Activated T-cell treated with anti-CD3 and anti-CD28 coated beads, Interleukin-2, amount 50 U/mL, for 4 hours (primary cell): ENCODE results near the gene MIEN1. TPM values are rescaled to one million over a fixed set of nuclear protein-coding genes. Genes with fewer than 3 reads are reported as not detected.
"Not testable (repeated sequence)": the region's sequence is repeated elsewhere in the genome, so short reads cannot be mapped to it uniquely, and the experiment has no call there.

ENCODE experiments used
- ATAC-seq, 2 donors: fragments of 200-7000 bp; cut with Tn5 transposase; one replicate each; pipeline ENCODE4 v1.10.0; 2021
- DNase-seq: peaks from one replicate; pipeline ENCODE4 v3.0.0-alpha.2; 2020
- H3K27me3 Mint-ChIP-seq: one replicate; pipeline ENCODE4 v1.8.0; 2021; ENCODE audit warnings: low read depth, mixed read lengths
- H3K36me3 Mint-ChIP-seq: one replicate; pipeline ENCODE4 v1.8.0; 2022; ENCODE audit warnings: mixed read lengths; ENCODE audit not compliant: insufficient read depth
- H3K4me1 Mint-ChIP-seq: one replicate; pipeline ENCODE4 v1.8.0; 2021; ENCODE audit warnings: low read depth, mixed read lengths
- H3K4me3 Mint-ChIP-seq: one replicate; pipeline ENCODE4 v1.8.0; 2021; ENCODE audit warnings: mild to moderate bottlenecking, moderate library complexity, mixed read lengths
- H3K9me3 Mint-ChIP-seq: one replicate; pipeline ENCODE4 v1.8.0; 2021; ENCODE audit warnings: mixed read lengths
- total RNA-seq, 3 donors: library from RNA; stranded (reverse); gene quantifications; one replicate each; pipeline ENCODE4 v1.2.1, GENCODE V29; 2021

MIEN1 gene
- total RNA-seq, 3 donors from 2014 or later: 43.2 to 48.6 (median 45.7) TPM

DNA sequence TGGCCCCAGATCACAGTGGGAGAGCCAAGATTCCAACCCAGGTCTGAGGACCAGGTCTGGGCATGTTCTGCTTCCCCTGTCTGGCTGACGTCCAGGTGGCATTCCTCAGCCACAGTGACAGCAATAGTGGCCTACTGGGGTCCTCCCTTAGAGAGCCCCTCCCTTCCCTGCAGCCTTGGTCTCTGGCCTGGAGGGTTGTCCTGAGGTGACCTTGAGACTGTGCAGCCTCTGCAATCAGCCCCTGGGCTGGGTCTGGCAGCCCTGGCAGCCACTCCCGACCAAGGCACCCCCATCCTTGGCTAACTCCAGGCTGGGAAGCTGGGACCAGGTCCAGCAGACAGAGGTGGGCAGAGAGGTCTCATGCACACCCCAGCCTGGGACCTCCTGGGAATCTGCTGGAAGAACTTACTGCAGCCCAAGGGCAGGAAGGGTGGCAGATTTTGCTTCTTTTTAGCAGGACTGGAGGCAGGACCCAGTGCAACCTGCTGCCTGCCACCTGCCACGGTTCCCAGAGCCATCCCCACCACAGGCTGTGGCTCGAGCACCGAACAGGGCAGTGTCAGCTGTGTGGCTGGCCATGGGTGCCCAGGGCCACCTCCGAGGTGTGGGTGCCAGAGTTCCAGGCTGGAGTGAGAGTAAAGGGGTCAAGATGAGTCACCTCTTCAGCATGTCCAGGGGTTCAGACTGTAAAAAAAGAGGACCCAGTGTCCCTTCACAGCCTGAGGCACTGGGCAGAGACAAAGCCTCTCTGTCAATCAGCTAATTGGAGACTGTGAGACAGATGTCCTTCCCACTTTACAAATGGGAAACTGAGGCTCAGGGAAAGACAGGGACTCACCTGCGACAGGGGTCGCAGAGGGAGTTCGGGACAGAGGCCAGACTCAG lies 20.0 kb upstream of the MIEN1 start:
- no peaks in the 10 kb centered on the region for H3K27me3 Mint-ChIP-seq
- no peak overlapping the region for H3K4me3 Mint-ChIP-seq
- H3K9me3 Mint-ChIP-seq: no peaks in the 10 kb centered on the region
- DNase-seq: no peak
- H3K4me1 Mint-ChIP-seq: peaks cover 21% of the 10 kb centered on the region
- no peak for ATAC-seq
- no peaks in the 10 kb centered on the region for H3K36me3 Mint-ChIP-seq

DNA sequence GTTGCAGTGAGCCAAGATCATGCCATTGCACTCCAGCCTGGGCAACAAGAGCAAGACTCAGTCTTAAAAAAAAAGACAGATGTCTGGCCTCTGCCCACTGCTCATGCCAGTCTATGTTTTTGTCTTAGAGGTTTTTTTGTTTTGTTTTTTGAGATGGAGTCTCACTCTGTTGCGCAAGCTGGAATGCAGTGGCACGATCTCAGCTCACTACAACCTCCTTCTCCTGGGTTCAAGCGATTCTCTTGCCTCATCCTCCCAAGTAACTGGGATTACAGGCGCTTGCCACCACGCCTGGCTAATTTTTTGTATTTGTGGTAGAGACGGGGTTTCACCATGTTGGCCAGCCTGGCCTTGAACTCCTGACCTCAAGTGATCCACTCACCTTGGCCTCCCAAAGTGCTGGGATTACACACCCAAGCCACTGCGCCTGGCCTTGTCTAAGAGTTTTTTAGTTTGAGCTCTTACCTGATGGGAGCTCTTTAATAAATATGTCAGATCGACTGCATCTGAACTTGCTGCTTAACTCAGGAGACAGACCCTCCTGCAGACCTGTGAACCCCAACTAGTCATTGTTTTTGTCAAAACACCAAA lies 18.2 kb upstream of the MIEN1 start:
- not testable (repeated sequence) for H3K36me3 Mint-ChIP-seq, ATAC-seq, H3K4me3 Mint-ChIP-seq, DNase-seq, H3K9me3 Mint-ChIP-seq, H3K27me3 Mint-ChIP-seq
- peaks cover 14% of the 10 kb centered on the region for H3K4me1 Mint-ChIP-seq

DNA sequence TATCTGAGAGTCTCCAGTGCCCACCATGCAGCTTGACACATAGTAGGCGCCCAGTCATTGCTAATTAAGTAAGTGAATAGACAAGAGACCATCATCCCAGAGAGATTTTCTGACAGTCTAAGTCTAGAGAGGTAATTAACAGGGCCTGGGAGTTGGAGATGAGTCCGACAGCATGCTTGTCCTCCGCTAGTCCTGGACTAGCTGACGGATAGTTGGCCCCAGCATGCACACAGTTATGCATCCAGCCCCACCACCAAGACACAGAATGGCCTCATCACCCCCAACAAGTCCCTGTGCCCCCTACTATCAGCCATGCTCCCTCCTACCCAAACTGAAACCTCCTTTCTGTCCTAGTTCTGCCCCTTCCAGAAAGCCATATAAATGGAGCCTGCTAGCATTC lies 17.4 kb upstream of the MIEN1 start:
- H3K27me3 Mint-ChIP-seq: no peaks in the 10 kb centered on the region
- H3K9me3 Mint-ChIP-seq: no peaks in the 10 kb centered on the region
- no peaks in the 10 kb centered on the region for H3K36me3 Mint-ChIP-seq
- DNase-seq: no peak
- H3K4me3 Mint-ChIP-seq: no peak overlapping the region
- ATAC-seq: no peak
- H3K4me1 Mint-ChIP-seq: peaks cover 7% of the 10 kb centered on the region

DNA sequence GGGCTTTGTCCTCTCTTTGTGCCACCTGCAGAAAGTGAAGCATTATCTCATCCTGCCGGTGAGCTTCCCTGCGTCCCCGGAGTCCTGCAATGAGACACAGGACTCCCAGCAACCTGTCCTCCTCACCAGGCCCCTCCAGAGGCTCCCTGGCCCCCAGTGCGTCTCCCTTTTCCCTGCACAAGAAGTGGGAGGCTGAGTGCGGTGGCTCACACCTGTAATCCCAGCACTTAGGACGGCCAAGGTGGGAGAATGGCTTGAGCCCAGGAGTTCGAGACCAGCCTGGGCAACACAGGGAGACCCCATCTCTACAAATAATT lies 15.8 kb upstream of the MIEN1 start:
- H3K27me3 Mint-ChIP-seq: no peaks in the 10 kb centered on the region

GRCh38 chr17:39745335-39746144 lies 15.2 kb upstream of the MIEN1 start:
- no peak overlapping the region for H3K4me3 Mint-ChIP-seq
- no peaks in the 10 kb centered on the region for H3K9me3 Mint-ChIP-seq
- ATAC-seq: no peak
- H3K4me1 Mint-ChIP-seq: peaks cover under 1% of the 10 kb centered on the region
- DNase-seq: no peak
- no peaks in the 10 kb centered on the region for H3K36me3 Mint-ChIP-seq
- H3K27me3 Mint-ChIP-seq: peaks cover 5% of the 10 kb centered on the region

More for the DNA sequence above, 15.8 kb upstream of the MIEN1 start:
- Mint-ChIP-seq H3K4me3 (no peak overlapping the region), H3K9me3 (no peaks in the 10 kb centered on the region), H3K36me3 (no peaks in the 10 kb centered on the region), H3K4me1 (no peaks in the 10 kb centered on the region)
- DNase-seq (no peak), ATAC-seq (no peak)

DNA sequence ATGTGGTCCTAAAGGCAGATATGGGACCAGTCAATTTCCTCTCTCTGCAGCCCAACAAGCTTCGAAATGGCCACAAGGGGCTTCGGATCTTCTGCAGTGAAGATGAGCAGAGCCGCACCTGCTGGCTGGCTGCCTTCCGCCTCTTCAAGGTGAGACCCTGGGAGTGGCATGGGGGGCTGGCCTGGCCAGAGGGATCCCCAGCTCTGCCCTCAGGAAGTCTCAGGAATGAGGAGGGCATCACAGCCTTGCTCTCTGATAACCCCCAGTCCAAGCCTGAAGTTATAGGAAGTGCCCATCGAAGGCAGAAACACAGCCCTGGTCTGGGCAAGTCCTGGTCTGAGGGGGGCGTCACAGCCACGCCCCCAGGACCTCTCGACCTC lies 14.5 kb upstream of the MIEN1 start:
- Mint-ChIP-seq H3K9me3 (no peaks in the 10 kb centered on the region), H3K36me3 (no peaks in the 10 kb centered on the region), H3K27me3 (peaks cover 9% of the 10 kb centered on the region), H3K4me1 (peaks cover 6% of the 10 kb centered on the region), H3K4me3 (no peak overlapping the region)
- ATAC-seq (no peak), DNase-seq (no peak)

DNA sequence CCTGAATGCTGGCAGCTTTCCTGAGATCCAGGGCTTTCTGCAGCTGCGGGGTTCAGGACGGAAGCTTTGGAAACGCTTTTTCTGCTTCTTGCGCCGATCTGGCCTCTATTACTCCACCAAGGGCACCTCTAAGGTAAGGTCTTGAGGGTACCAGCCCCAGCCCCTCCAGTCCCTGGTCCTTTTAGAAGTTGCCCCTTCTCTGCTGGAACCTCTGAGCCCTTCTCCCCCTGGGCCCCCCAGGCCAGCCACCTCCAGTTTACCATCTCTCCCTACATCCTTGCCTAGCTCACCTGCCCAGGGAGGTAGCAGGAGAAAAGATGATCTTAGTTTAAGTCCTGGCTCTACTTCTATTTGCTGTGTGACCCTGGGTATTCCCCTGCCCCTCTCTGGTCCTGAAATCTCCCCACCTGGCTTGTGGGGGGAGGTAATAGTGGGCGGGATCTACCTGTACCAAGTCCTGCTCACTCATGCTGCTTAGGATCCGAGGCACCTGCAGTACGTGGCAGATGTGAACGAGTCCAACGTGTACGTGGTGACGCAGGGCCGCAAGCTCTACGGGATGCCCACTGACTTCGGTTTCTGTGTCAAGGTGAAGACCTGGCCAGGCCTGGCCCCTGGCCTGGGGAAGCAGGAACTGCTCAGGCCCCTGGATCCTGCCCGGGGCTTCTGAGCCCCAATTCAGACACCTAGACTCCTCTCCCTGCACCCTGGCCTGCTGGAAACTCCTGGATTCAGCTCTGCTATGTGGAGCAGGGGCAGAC lies 13.9 kb upstream of the MIEN1 start:
- Mint-ChIP-seq H3K9me3 (no peaks in the 10 kb centered on the region), H3K27me3 (peaks cover 13% of the 10 kb centered on the region), H3K36me3 (no peaks in the 10 kb centered on the region), H3K4me1 (peaks cover 7% of the 10 kb centered on the region), H3K4me3 (no peak overlapping the region)
- ATAC-seq: no peak
- no peak for DNase-seq

- Mint-ChIP-seq H3K4me3 (no peak overlapping the region), H3K4me1 (peaks cover 14% of the 10 kb centered on the region), H3K9me3 (no peaks in the 10 kb centered on the region), H3K27me3 (peaks cover 19% of the 10 kb centered on the region), H3K36me3 (no peaks in the 10 kb centered on the region)
- no peak for ATAC-seq
- no peak for DNase-seq
Observed at GRCh38 chr17:39742856-39743436, 12.6 kb upstream of the MIEN1 start.

GRCh38 chr17:39742126-39742855 lies 12.0 kb upstream of the MIEN1 start:
- no peaks in the 10 kb centered on the region for H3K36me3 Mint-ChIP-seq
- peaks cover 21% of the 10 kb centered on the region for H3K27me3 Mint-ChIP-seq
- no peaks in the 10 kb centered on the region for H3K9me3 Mint-ChIP-seq
- peaks cover 14% of the 10 kb centered on the region for H3K4me1 Mint-ChIP-seq
- DNase-seq (no peak), ATAC-seq (no peak)
- H3K4me3 Mint-ChIP-seq: no peak overlapping the region

DNA sequence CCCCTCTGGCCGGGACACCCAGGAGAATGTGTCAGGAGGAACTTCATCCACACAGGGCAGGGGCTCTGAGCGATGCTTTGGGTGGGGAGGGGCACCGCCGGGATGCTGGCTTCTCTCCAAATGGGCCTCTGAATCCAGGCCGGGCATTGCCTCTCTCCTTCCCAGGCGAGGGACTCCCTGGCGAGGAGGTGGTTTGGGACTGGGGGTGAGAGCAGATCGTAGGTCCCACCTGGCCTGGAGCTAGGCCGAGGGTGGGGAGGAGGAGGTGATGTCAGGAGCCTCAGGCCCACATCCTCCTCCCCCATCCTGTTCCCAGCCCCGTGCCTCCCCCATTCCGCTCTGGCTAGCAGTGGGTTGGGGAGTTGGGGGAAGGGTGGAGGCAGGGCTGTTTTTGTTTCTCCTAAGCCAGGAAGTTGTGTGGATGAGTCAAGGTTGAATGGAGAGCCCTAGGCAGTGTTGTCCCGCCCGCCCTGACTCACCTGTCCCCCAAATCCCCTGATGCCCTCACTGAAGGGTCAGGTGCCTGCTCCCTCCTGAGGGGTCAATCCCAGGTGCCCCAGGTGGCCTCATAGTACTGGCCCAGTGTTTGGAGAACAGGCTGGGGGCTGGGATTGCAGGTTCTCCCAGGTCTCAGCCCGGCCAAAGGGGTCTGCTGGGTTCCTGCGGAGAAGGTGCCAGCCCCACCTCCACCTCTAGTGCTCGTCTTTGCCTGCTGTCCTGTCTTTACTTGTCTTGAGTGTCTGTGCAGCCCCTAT lies 10.2 kb upstream of the MIEN1 start:
- DNase-seq (no peak), ATAC-seq (no peak)
- Mint-ChIP-seq H3K4me1 (peaks cover 14% of the 10 kb centered on the region), H3K4me3 (no peak overlapping the region), H3K36me3 (no peaks in the 10 kb centered on the region), H3K9me3 (no peaks in the 10 kb centered on the region), H3K27me3 (peaks cover 27% of the 10 kb centered on the region)

DNA sequence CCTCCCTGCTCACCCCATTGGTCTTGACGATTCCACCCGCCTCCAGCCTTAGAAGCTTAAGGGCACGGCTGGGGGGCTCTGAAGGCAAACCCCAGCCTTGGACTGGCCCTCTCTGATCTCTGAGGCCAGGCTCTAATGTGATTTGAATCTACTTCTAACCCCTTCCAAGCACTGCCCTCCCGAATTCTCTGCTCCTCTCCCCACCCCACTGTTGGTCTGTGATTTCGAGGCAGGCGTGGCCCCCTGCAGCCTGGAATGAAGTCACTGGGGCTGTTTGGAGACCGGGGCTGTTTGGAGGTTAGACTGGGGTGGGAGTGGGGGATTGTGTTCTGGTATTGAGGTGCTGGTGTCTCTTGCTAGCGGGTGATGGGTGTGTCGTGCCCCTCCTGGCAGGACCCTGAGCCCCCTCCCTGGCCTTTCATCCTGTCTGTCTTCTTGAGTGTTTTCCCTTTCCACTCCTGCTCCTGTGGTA lies 9.6 kb upstream of the MIEN1 start:
- H3K27me3 Mint-ChIP-seq: peaks cover 27% of the 10 kb centered on the region

DNA sequence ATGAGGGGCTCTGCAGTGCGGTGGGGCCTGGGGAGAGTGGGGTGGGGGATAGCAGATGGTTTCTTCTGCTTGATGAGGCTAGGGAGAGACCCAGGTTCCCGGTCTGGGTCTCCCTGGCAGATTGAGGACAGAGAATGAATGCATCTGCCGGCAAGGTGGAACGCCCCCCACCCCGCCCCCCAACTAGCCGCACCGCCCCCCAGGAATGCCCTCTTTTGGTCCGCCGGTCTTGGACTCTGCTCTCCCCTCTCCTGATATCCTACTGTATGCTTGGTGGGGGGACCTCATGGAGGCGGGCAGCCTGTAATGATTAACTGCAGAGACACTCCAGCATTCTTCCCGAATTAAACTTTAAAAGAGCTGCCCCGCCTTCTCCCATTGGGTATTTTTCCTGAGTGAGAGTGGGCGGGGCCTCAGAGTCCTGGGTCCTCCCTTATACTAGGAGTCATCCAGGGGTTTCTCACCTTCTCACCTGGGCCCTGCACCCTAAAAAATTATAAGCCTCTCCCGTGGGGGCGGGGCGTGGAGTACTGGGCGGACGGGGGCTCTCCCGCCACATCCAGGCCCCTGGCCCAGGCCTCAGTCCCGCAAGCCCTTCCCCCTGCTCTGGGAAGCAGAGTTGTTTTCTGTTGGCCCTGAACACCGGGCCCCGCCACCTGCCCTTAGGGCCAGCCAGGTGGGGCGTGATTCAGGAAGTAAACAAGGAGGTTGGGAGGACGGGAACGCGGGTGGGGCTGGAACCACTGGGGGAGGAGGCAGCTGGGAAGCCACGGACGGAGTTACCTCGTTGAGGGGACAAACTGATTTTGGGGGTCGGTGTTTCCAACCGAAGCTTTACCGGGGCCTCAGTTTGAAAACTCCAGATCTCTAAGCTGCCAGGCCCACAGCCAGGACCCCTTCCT lies 8.9 kb upstream of the MIEN1 start:
- ATAC-seq (peak in 1 of 2 donors; percentile 4), DNase-seq (no peak)
- Mint-ChIP-seq H3K27me3 (peaks cover 27% of the 10 kb centered on the region), H3K4me1 (peaks cover 14% of the 10 kb centered on the region), H3K9me3 (no peaks in the 10 kb centered on the region), H3K36me3 (no peaks in the 10 kb centered on the region), H3K4me3 (no peak overlapping the region)

More for the DNA sequence above, 9.6 kb upstream of the MIEN1 start:
- H3K9me3 Mint-ChIP-seq: no peaks in the 10 kb centered on the region
- H3K4me3 Mint-ChIP-seq: no peak overlapping the region
- ATAC-seq: no peak
- H3K36me3 Mint-ChIP-seq: no peaks in the 10 kb centered on the region
- H3K4me1 Mint-ChIP-seq: peaks cover 14% of the 10 kb centered on the region
- DNase-seq: no peak
